CD14-positive monocyte (primary cell): ENCODE measurements around the gene SPPL2A. TPM values are rescaled to one million over a fixed set of nuclear protein-coding genes. Genes with fewer than 3 reads are reported as not detected.

Experiments
- DNase-seq, 3 donors: peaks; one replicate each; pipeline ENCODE4 v3.0.0-alpha.2; 2011 to 2022
- H2AFZ ChIP-seq: 2 replicates; pipeline ENCODE4 v1.6.0; 2012; ENCODE audit warnings: mild to moderate bottlenecking, low read depth, low read length, inconsistent platforms; ENCODE audit not compliant: insufficient read depth, poor library complexity, severe bottlenecking
- H3K27ac ChIP-seq, 2 donors: 1 replicate in 1 of 2; 2 replicates in 1 of 2; pipeline ENCODE4 v1.5.1; 2012 to 2013; ENCODE audit warnings: low read length in 2 of 2, control low read depth in 1 of 2, inconsistent platforms in 1 of 2, low read depth in 1 of 2, mild to moderate bottlenecking in 1 of 2
- H3K27me3 ChIP-seq, 2 donors: one replicate each; pipeline versions ENCODE4 v1.6.0 to v1.6.1; 2011 to 2013; ENCODE audit warnings: low read length in 2 of 2; ENCODE audit not compliant: control insufficient read depth in 2 of 2, insufficient read depth in 2 of 2
- H3K36me3 ChIP-seq, 2 donors: replicated peaks in 1 of 2; 1 replicate in 1 of 2; 2 replicates in 1 of 2; pipeline versions ENCODE4 v1.5.1 to v1.6.1; 2012 to 2013; ENCODE audit warnings: low read length in 2 of 2, control low read depth in 1 of 2, inconsistent platforms in 1 of 2, mild to moderate bottlenecking in 1 of 2; ENCODE audit not compliant: insufficient read depth in 2 of 2, control insufficient read depth in 1 of 2
- H3K4me1 ChIP-seq, 2 donors: 1 replicate in 1 of 2; 2 replicates in 1 of 2; pipeline versions ENCODE4 v1.5.1 to v1.6.1; 2012 to 2013; ENCODE audit warnings: low read length in 2 of 2, control low read depth in 1 of 2, inconsistent platforms in 1 of 2, mild to moderate bottlenecking in 1 of 2, moderate library complexity in 1 of 2; ENCODE audit not compliant: insufficient read depth in 2 of 2, control insufficient read depth in 1 of 2
- H3K4me2 ChIP-seq: replicated peaks from 2 replicates; pipeline ENCODE3; 2012; ENCODE audit warnings: low read length, moderate library complexity, mild to moderate bottlenecking; ENCODE audit not compliant: poor library complexity, severe bottlenecking; ENCODE audit errors: extremely low read depth
- H3K4me3 ChIP-seq, 3 experiments: fragments of 200-600 bp in 1 of 3; sonication (generic) in 1 of 3; replicated peaks in 1 of 3; 1 replicate in 2 of 3; 2 replicates in 1 of 3; pipeline ENCODE4 v1.5.1; 2011 to 2013; ENCODE audit warnings: low read length in 3 of 3, mild to moderate bottlenecking in 3 of 3, control low read depth in 2 of 3, low read depth in 2 of 3, inconsistent platforms in 1 of 3, moderate library complexity in 1 of 3
- H3K79me2 ChIP-seq: 2 replicates; pipeline ENCODE4 v1.6.0; 2012; ENCODE audit warnings: mild to moderate bottlenecking, control low read depth, inconsistent platforms, low read length, moderate library complexity; ENCODE audit not compliant: insufficient read depth
- H3K9ac ChIP-seq: 2 replicates; pipeline ENCODE4 v1.6.0; 2017; ENCODE audit warnings: low read length, mild to moderate bottlenecking; ENCODE audit not compliant: insufficient read depth, poor library complexity, severe bottlenecking
- H3K9me3 ChIP-seq, 2 donors: replicated peaks in 1 of 2; 1 replicate in 1 of 2; 2 replicates in 1 of 2; pipeline versions ENCODE4 v1.5.1 to v1.6.1; 2012 to 2013; ENCODE audit warnings: low read length in 2 of 2, control low read depth in 1 of 2; ENCODE audit not compliant: control insufficient read depth in 1 of 2, insufficient read depth in 1 of 2
- H4K20me1 ChIP-seq: 2 replicates; pipeline ENCODE4 v1.6.0; 2012; ENCODE audit warnings: mild to moderate bottlenecking, low read length, control low read depth, moderate library complexity; ENCODE audit not compliant: insufficient read depth
- H3K27ac Mint-ChIP-seq, 7 donors: one replicate each; pipeline ENCODE4 v1.8.0; 2020; ENCODE audit warnings: mild to moderate bottlenecking in 7 of 7, mixed read lengths in 7 of 7, moderate library complexity in 6 of 7, inconsistent platforms in 2 of 7
- H3K27me3 Mint-ChIP-seq, 3 donors: one replicate each; pipeline ENCODE4 v1.8.0; 2021 to 2022; ENCODE audit warnings: low read depth in 3 of 3, mild to moderate bottlenecking in 3 of 3, mixed read lengths in 3 of 3, moderate library complexity in 3 of 3, inconsistent platforms in 1 of 3
- H3K36me3 Mint-ChIP-seq, 2 donors: one replicate each; pipeline ENCODE4 v1.8.0; 2020; ENCODE audit warnings: mixed read lengths in 2 of 2, inconsistent platforms in 1 of 2, mild to moderate bottlenecking in 1 of 2
- H3K4me1 Mint-ChIP-seq: one replicate; pipeline ENCODE4 v1.8.0; 2020; ENCODE audit warnings: mild to moderate bottlenecking, mixed read lengths
- H3K4me3 Mint-ChIP-seq, 2 donors: one replicate each; pipeline ENCODE4 v1.8.0; 2020; ENCODE audit warnings: mild to moderate bottlenecking in 2 of 2, mixed read lengths in 2 of 2, moderate library complexity in 1 of 2
- H3K9me3 Mint-ChIP-seq, 7 donors: one replicate each; pipeline ENCODE4 v1.8.0; 2020 to 2022; ENCODE audit warnings: mixed read lengths in 7 of 7, mild to moderate bottlenecking in 6 of 7, moderate library complexity in 6 of 7, inconsistent platforms in 2 of 7
- CTCF ChIP-seq: fragments of 200-600 bp; IDR thresholded peaks from one replicate; pipeline ENCODE4 v1.8.0; 2022; ENCODE audit warnings: antibody characterized with exemption, mild to moderate bottlenecking
- WGBS: methylation state at CpG from one replicate; pipeline ENCODE4 v1.1.5; 2013; ENCODE audit warnings: missing lambda C conversion rate; ENCODE audit not compliant: insufficient coverage; 5-methylcytosine and 5-hydroxymethylcytosine counted together
- intact Hi-C, 2 donors: fragments of 100-400 bp; cut with micrococcal nuclease; formaldehyde crosslinking; loops; one replicate each; pipeline versions ENCODE4 v1.15.0 to v1.15.1; 2023
- polyA plus RNA-seq, 3 donors: library from polyadenylated mRNA; depleted of rRNA in 1 of 3; unstranded in 2 of 3; stranded (reverse) in 1 of 3; fragments of 300-500 nt in 2 of 3; fragments of >200 nt in 1 of 3; fragmentation: Illumina TruSeq in 2 of 3; gene quantifications; 1 replicate in 2 of 3; 2 replicates in 1 of 3; pipeline ENCODE4 v1.2.3, GENCODE V29; 2012 to 2021

Gene SPPL2A
- polyA plus RNA-seq, 3 donors, result 111 to 204 (median 190) TPM

- Histone ChIP-seq H3K9ac (no peak overlapping the region), H3K4me3 (no peak overlapping the region), H3K4me1 (no peaks in the 10 kb centered on the region), H3K9me3 (no peaks in the 10 kb centered on the region), H3K79me2 (peaks cover 59% of the 10 kb centered on the region), H2AFZ (no peak overlapping the region), H4K20me1 (peaks cover 63% of the 10 kb centered on the region), H3K27ac (no peak overlapping the region), H3K4me2 (no peak overlapping the region), H3K36me3 (peaks cover 26 to 81% of the 10 kb centered on the region in 2 donors), H3K27me3 (no peaks in the 10 kb centered on the region)
- TF ChIP-seq CTCF, result no peak
- no CpG with 5 or more reads among the region's 6 CpGs for WGBS
- Mint-ChIP-seq H3K9me3 (no peaks in the 10 kb centered on the region), H3K4me3 (no peak overlapping the region), H3K27ac (peak overlapping the region in 2 of 7 donors; percentile 12 to 56), H3K4me1 (no peaks in the 10 kb centered on the region), H3K36me3 (peaks cover 31 to 63% of the 10 kb centered on the region in 2 donors), H3K27me3 (no peaks in the 10 kb centered on the region)
- DNase-seq, result no peak
- intact Hi-C loops, result no loop called here
Measured at GRCh38 chr15:50750227-50750705, 15.2 kb downstream of the SPPL2A start.

DNA sequence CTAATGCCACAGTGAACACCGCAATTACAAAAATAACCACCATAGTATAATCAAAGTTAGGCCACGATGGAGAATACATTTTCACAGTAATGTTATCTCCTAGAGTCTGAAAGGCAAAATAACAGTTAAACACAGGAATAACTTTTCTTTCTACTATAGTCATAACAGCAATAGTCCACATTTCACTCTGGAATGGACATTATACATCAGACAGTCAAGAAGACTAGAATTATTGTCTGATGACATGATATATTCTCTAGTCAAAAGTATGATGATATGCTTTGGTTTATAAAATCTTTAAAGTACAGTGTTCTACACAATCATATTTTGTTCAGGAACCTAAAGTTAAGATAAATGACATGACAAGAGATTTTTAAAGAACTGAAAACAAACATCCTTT lies 18.0 kb downstream of the SPPL2A start:
- Histone ChIP-seq H3K36me3 (peaks cover 41 to 82% of the 10 kb centered on the region in 2 donors), H3K27ac (peak overlapping the region in 1 of 2 donors; percentile 3), H3K9me3 (no peaks in the 10 kb centered on the region), H3K79me2 (peaks cover 32% of the 10 kb centered on the region), H3K4me1 (no peaks in the 10 kb centered on the region), H3K27me3 (no peaks in the 10 kb centered on the region), H3K4me2 (no peak overlapping the region), H4K20me1 (peaks cover 35% of the 10 kb centered on the region), H3K9ac (no peak overlapping the region), H2AFZ (no peak overlapping the region), H3K4me3 (no peak overlapping the region)
- Mint-ChIP-seq H3K27ac (no peak overlapping the region), H3K36me3 (peaks cover 37 to 70% of the 10 kb centered on the region in 2 donors), H3K4me1 (no peaks in the 10 kb centered on the region), H3K27me3 (no peaks in the 10 kb centered on the region), H3K4me3 (no peak overlapping the region), H3K9me3 (no peaks in the 10 kb centered on the region)
- TF ChIP-seq CTCF, result no peak
- intact Hi-C loops, result no loop called here
- 100% methylated on average over 1 of the region's 2 CpGs for WGBS
- no peak for DNase-seq
